ENCODE measurements around the gene MAN2B2.

- no peak for TF ChIP-seq TCF4 (CRISPR knock-in tag; IDR thresholded peaks at IDR 0.05; ENCODE audit: borderline replicate concordance)
- no peak for TF ChIP-seq PPARA (CRISPR knock-in tag; IDR thresholded peaks at IDR 0.05; ENCODE audit: borderline replicate concordance)
- TF ChIP-seq, protein P1, sequence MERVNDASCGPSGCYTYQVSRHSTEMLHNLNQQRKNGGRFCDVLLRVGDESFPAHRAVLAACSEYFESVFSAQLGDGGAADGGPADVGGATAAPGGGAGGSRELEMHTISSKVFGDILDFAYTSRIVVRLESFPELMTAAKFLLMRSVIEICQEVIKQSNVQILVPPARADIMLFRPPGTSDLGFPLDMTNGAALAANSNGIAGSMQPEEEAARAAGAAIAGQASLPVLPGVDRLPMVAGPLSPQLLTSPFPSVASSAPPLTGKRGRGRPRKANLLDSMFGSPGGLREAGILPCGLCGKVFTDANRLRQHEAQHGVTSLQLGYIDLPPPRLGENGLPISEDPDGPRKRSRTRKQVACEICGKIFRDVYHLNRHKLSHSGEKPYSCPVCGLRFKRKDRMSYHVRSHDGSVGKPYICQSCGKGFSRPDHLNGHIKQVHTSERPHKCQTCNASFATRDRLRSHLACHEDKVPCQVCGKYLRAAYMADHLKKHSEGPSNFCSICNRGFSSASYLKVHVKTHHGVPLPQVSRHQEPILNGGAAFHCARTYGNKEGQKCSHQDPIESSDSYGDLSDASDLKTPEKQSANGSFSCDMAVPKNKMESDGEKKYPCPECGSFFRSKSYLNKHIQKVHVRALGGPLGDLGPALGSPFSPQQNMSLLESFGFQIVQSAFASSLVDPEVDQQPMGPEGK (CRISPR knock-in tag; IDR thresholded peaks at IDR 0.05; ENCODE audit: borderline replicate concordance), result no peak
- TF ChIP-seq, protein P2, sequence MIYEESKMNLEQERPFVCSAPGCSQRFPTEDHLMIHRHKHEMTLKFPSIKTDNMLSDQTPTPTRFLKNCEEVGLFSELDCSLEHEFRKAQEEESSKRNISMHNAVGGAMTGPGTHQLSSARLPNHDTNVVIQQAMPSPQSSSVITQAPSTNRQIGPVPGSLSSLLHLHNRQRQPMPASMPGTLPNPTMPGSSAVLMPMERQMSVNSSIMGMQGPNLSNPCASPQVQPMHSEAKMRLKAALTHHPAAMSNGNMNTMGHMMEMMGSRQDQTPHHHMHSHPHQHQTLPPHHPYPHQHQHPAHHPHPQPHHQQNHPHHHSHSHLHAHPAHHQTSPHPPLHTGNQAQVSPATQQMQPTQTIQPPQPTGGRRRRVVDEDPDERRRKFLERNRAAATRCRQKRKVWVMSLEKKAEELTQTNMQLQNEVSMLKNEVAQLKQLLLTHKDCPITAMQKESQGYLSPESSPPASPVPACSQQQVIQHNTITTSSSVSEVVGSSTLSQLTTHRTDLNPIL (CRISPR knock-in tag; IDR thresholded peaks at IDR 0.05; ENCODE audit: low read depth), result no peak
These were observed 30.6 kb downstream of the MAN2B2 start for GRCh38 chr4:6605605-6606004.

Data from SK-N-SH treated with all-trans-retinoic acid at 6 μM for 48 hours (cell line).